IMR-90 (cell line): Measurements from ENCODE around the gene CFAP210. TPM values are rescaled to one million over a fixed set of nuclear protein-coding genes. Genes with fewer than 3 reads are reported as not detected.
A peak's percentile ranks its signal among the peaks of the same experiment; 100 is the strongest.

Experiments used
- ATAC-seq: fragments of 200-7000 bp; cut with Tn5 transposase; 2 replicates; pipeline ENCODE4 v1.9.1; 2020; ENCODE audit warnings: low read depth, mild to moderate bottlenecking, moderate library complexity
- BruUV-seq: library from RNA; stranded (reverse); fragments of 400-500 nt; replicated peaks from 2 replicates; lab custom pipeline; 2021; lab: Mats Ljungman, UMichigan
- CTCF ChIA-PET: fragments of 300-600 bp; formaldehyde crosslinking; extraction: SDS; loops from one replicate; lab custom pipeline; 2021; ENCODE audit warnings: antibody characterized with exemption; lab: Yijun Ruan, JAX
- POLR2A ChIA-PET: fragments of 300-600 bp; sonication (Branson Sonifier 250); formaldehyde crosslinking; loops from one replicate; lab custom pipeline; 2022; ENCODE audit warnings: antibody characterized with exemption; ENCODE audit not compliant: unreplicated experiment; lab: Charles Lee
- DNase-seq: peaks from one replicate; pipeline ENCODE4 v3.0.0; 2013
- H2AFZ ChIP-seq: replicated peaks from 2 replicates; pipeline ENCODE3; 2013; ENCODE audit warnings: low read length, mild to moderate bottlenecking; ENCODE audit not compliant: poor library complexity
- H2AK5ac ChIP-seq: 2 replicates; pipeline ENCODE4 v1.6.1; 2013; ENCODE audit warnings: low read depth, low read length, inconsistent platforms
- H2AK9ac ChIP-seq: replicated peaks from 2 replicates; pipeline ENCODE3; 2013; ENCODE audit warnings: mild to moderate bottlenecking, low read depth, low read length, moderate library complexity; ENCODE audit not compliant: poor library complexity
- H2BK120ac ChIP-seq: 2 replicates; pipeline ENCODE4 v1.6.1; 2013; ENCODE audit warnings: low read depth, low read length, inconsistent platforms
- H2BK15ac ChIP-seq: 3 replicates; pipeline ENCODE4 v1.6.1; 2013; ENCODE audit warnings: low read depth, low read length, inconsistent platforms
- H2BK20ac ChIP-seq: 2 replicates; pipeline ENCODE4 v1.6.1; 2013; ENCODE audit warnings: low read depth, mild to moderate bottlenecking, inconsistent platforms, low read length, moderate library complexity
- H2BK5ac ChIP-seq: 2 replicates; pipeline ENCODE4 v1.6.1; 2013; ENCODE audit warnings: mild to moderate bottlenecking, low read depth, low read length, inconsistent platforms; ENCODE audit not compliant: poor library complexity, severe bottlenecking
- H3K14ac ChIP-seq: replicated peaks from 2 replicates; pipeline ENCODE4 v1.6.1; 2013; ENCODE audit warnings: low read depth, low read length, inconsistent platforms
- H3K18ac ChIP-seq: 2 replicates; pipeline ENCODE4 v1.6.1; 2013; ENCODE audit warnings: low read depth, low read length, control low read depth
- H3K23ac ChIP-seq: 2 replicates; pipeline ENCODE4 v1.6.1; 2013; ENCODE audit warnings: low read depth, low read length, inconsistent platforms
- H3K27ac ChIP-seq: 2 replicates; pipeline ENCODE4 v1.5.1; 2013; ENCODE audit warnings: mild to moderate bottlenecking, control low read depth, low read length; ENCODE audit not compliant: insufficient read depth
- H3K27me3 ChIP-seq: 2 replicates; pipeline ENCODE4 v1.6.1; 2013; ENCODE audit warnings: low read length; ENCODE audit not compliant: control insufficient read depth, insufficient read depth
- H3K36me3 ChIP-seq: 2 replicates; pipeline ENCODE4 v1.6.1; 2013; ENCODE audit warnings: low read length, mixed read lengths; ENCODE audit not compliant: control insufficient read depth, insufficient read depth
- H3K4ac ChIP-seq: 2 replicates; pipeline ENCODE4 v1.6.1; 2013; ENCODE audit warnings: low read depth, low read length, inconsistent platforms
- H3K4me1 ChIP-seq: 2 replicates; pipeline ENCODE4 v1.6.1; 2013; ENCODE audit warnings: low read length, mixed read lengths; ENCODE audit not compliant: control insufficient read depth, insufficient read depth
- H3K4me2 ChIP-seq: 2 replicates; pipeline ENCODE4 v1.6.1; 2013; ENCODE audit warnings: low read depth, mild to moderate bottlenecking, control low read depth, low read length, moderate library complexity
- H3K4me3 ChIP-seq: 2 replicates; pipeline ENCODE4 v1.5.1; 2013; ENCODE audit warnings: low read depth, mild to moderate bottlenecking, control low read depth, low read length, moderate library complexity; ENCODE audit not compliant: insufficient read depth
- H3K56ac ChIP-seq: 2 replicates; pipeline ENCODE4 v1.6.1; 2013; ENCODE audit warnings: low read length, inconsistent platforms; ENCODE audit not compliant: insufficient read depth; ENCODE audit errors: extremely low read depth
- H3K79me1 ChIP-seq, 2 experiments: 2 replicates each; pipeline ENCODE4 v1.6.1; 2013; ENCODE audit warnings: low read length in 2 of 2, inconsistent platforms in 1 of 2, low read depth in 1 of 2
- H3K9ac ChIP-seq: 2 replicates; pipeline ENCODE4 v1.6.1; 2013; ENCODE audit warnings: low read depth, low read length, control low read depth
- H3K9me1 ChIP-seq: 2 replicates; pipeline ENCODE4 v1.6.1; 2013; ENCODE audit warnings: low read length, inconsistent platforms; ENCODE audit not compliant: insufficient read depth
- H3K9me3 ChIP-seq: 2 replicates; pipeline ENCODE4 v1.6.1; 2013; ENCODE audit warnings: low read length; ENCODE audit not compliant: control insufficient read depth, insufficient read depth
- H4K20me1 ChIP-seq: 2 replicates; pipeline ENCODE4 v1.6.1; 2013; ENCODE audit warnings: low read length, inconsistent platforms; ENCODE audit not compliant: insufficient read depth
- H4K5ac ChIP-seq: 2 replicates; pipeline ENCODE4 v1.6.1; 2013; ENCODE audit warnings: mild to moderate bottlenecking, low read depth, low read length, control low read depth
- H4K8ac ChIP-seq, 2 experiments: 2 replicates each; pipeline ENCODE4 v1.6.1; 2013; ENCODE audit warnings: low read depth in 2 of 2, low read length in 2 of 2, control low read depth in 1 of 2, inconsistent platforms in 1 of 2
- H4K91ac ChIP-seq: 2 replicates; pipeline ENCODE4 v1.6.1; 2013; ENCODE audit warnings: low read depth, low read length, inconsistent platforms; ENCODE audit not compliant: insufficient read depth
- POLR2A ChIP-seq: IDR thresholded peaks from 2 replicates; pipeline ENCODE4 v1.6.1; 2012; ENCODE audit warnings: mild to moderate bottlenecking, low read depth, low read length
- RCOR1 ChIP-seq: IDR thresholded peaks from 2 replicates; pipeline ENCODE4 v1.6.1; 2012; ENCODE audit warnings: mild to moderate bottlenecking, low read length, improper control_type of control experiment; ENCODE audit not compliant: insufficient replicate concordance
- WGBS, 2 experiments: methylation state at CpG; one replicate each; pipeline versions ENCODE4 v1.1.5 to v1.1.7; 2013; ENCODE audit warnings: missing lambda C conversion rate in 2 of 2; ENCODE audit not compliant: insufficient read length in 1 of 2; ENCODE audit errors: extremely low coverage in 2 of 2; 5-methylcytosine and 5-hydroxymethylcytosine counted together
- dilution Hi-C: fragments of 300-500 bp; cut with HindIII; formaldehyde crosslinking; loops from one replicate; pipeline ENCODE4 v1.14.3; 2018; ENCODE audit warnings: low sequenced_read_pairs; ENCODE audit not compliant: unreplicated experiment
- in situ Hi-C: fragments of 300-500 bp; cut with MboI; formaldehyde crosslinking; loops from 3 replicates; pipeline ENCODE4 v1.14.3; 2019; ENCODE audit warnings: low sequenced_read_pairs, inconsistent platforms, mixed read lengths
- intact Hi-C: fragments of 100-400 bp; cut with micrococcal nuclease; formaldehyde crosslinking; loops from 2 replicates; pipeline ENCODE4 v1.10.0; 2022
- polyA plus RNA-seq, 3 experiments: library from polyadenylated mRNA; depleted of rRNA; stranded (reverse); fragments of >200 nt; gene quantifications; 2 replicates each; pipeline ENCODE4 v1.2.3, GENCODE V29; 2012; ENCODE audit warnings: low replicate concordance in 1 of 3
- total RNA-seq: library from RNA; depleted of rRNA; stranded (reverse); fragments of >200 nt; gene quantifications from 2 replicates; pipeline ENCODE4 v1.2.3, GENCODE V29; 2012
- TF ChIP-seq, protein P1 (sequence below): fragments of 150-350 bp; IDR thresholded peaks from 2 replicates; pipeline ENCODE4 v1.6.1; 2017; ENCODE audit warnings: mild to moderate bottlenecking, antibody characterized with exemption, low read length, low read depth

The CFAP210 gene
- total and polyA plus RNA-seq, 2 of the 4 experiments (the other 2 are of a cell fraction) = not detected

GRCh38 chr2:169711751-169712509 lies 17.7 kb upstream of the CFAP210 start:
- H2BK120ac ChIP-seq = no peak overlapping the region
- H3K9ac ChIP-seq = no peak overlapping the region
- no peaks in the 10 kb centered on the region for H3K9me3 ChIP-seq
- dilution Hi-C loops (no loop called here), in situ Hi-C loops (no loop called here), intact Hi-C loops (no loop called here)
- H2AK9ac ChIP-seq = no peak overlapping the region
- no peak overlapping the region for H2AK5ac ChIP-seq
- DNase-seq = no peak
- no peak overlapping the region for H3K23ac ChIP-seq
- no peak overlapping the region for H3K18ac ChIP-seq
- H3K27ac ChIP-seq = no peak overlapping the region
- no peak overlapping the region for H2BK20ac ChIP-seq
- H4K91ac ChIP-seq = no peak overlapping the region; the same call in 1 of the 2 replicates
- ChIA-PET CTCF (no interaction called here), POLR2A (no interaction called here)
- ATAC-seq = no peak
- H2AFZ ChIP-seq = peak overlapping the region; percentile 1
- no peaks in the 10 kb centered on the region for H3K27me3 ChIP-seq
- no peak overlapping the region for H3K4me2 ChIP-seq
- BruUV-seq = no TSS peak
- H3K79me1 ChIP-seq = no peaks in the 10 kb centered on the region
- no peak overlapping the region for H4K8ac ChIP-seq
- H3K14ac ChIP-seq = no peak overlapping the region
- no CpG with 5 or more reads among the region's 7 CpGs for WGBS, 2 experiments
- H4K5ac ChIP-seq = no peak overlapping the region
- H3K4me1 ChIP-seq = peaks cover 11% of the 10 kb centered on the region; the same call in 1 of the 2 replicates
- H3K4me3 ChIP-seq = no peak overlapping the region
- H3K56ac ChIP-seq = no peak overlapping the region
- H2BK5ac ChIP-seq = no peak overlapping the region
- peaks cover 3% of the 10 kb centered on the region for H3K36me3 ChIP-seq
- H3K4ac ChIP-seq = no peak overlapping the region
- TF ChIP-seq, protein P1, sequence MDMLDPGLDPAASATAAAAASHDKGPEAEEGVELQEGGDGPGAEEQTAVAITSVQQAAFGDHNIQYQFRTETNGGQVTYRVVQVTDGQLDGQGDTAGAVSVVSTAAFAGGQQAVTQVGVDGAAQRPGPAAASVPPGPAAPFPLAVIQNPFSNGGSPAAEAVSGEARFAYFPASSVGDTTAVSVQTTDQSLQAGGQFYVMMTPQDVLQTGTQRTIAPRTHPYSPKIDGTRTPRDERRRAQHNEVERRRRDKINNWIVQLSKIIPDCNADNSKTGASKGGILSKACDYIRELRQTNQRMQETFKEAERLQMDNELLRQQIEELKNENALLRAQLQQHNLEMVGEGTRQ = no peak
- TF ChIP-seq RCOR1 (no peak), POLR2A (no peak)
- no peaks in the 10 kb centered on the region for H4K20me1 ChIP-seq
- peaks cover 16% of the 10 kb centered on the region; the same call in 1 of the 2 replicates for H3K9me1 ChIP-seq
- no peak overlapping the region for H2BK15ac ChIP-seq
